Erythroblast (primary cell): ENCODE results near the gene KIF26B.
"Not testable (repeated sequence)": the region's sequence is repeated elsewhere in the genome, so short reads cannot be mapped to it uniquely, and the experiment has no call there.

Experiments used
- DNase-seq, 2 experiments: peaks; one replicate each; lab custom pipeline; 2025; lab: John Stamatoyannopoulos, UW
- GATA1 ChIP-seq: IDR thresholded peaks from 2 replicates; pipeline ENCODE4 v1.6.1; 2011; ENCODE audit warnings: low read depth, mild to moderate bottlenecking, control low read depth, low read length, moderate library complexity
- POLR2A ChIP-seq: IDR thresholded peaks from 2 replicates; pipeline ENCODE4 v1.6.1; 2011; ENCODE audit warnings: mild to moderate bottlenecking, low read length

KIF26B gene

DNA sequence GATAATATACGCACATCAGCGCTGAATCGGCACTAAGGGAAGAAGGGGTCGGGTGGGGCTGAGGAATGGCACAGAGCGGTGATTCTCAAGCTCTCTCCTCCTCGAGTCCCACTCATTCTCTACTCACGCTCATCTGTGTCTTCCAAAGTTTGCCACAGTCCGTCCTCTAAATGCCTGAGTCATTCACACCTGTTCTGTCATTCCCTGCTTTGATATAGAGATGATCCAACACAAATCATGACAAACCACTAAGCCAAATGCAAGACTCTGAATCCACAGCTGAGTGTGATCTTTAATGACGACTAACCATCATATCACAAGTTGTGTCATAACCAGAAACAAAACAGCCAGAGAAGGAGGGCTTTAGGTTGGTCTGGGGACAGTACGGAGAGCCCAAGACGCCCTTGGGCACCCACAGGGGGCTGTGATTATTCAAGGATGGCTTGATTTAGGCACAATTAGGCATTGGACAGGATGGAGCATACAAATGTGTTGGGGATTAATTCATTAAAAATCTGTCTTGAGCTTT, 501.5 kb downstream of the KIF26B start:
- DNase-seq, result no peak
- no peak for TF ChIP-seq GATA1
- no peak for TF ChIP-seq POLR2A

- TF ChIP-seq POLR2A (no peak), GATA1 (no peak)
- DNase-seq, result no peak
These were observed 502.6 kb downstream of the KIF26B start for GRCh38 chr1:245657371-245657770.

- no peak for DNase-seq
- TF ChIP-seq POLR2A (no peak), GATA1 (no peak)
These were observed 508.6 kb downstream of the KIF26B start for GRCh38 chr1:245663373-245663772.

GRCh38 chr1:245663841-245664240, 509.1 kb downstream of the KIF26B start:
- no peak for TF ChIP-seq GATA1
- no peak for TF ChIP-seq POLR2A
- no peak for DNase-seq

DNA sequence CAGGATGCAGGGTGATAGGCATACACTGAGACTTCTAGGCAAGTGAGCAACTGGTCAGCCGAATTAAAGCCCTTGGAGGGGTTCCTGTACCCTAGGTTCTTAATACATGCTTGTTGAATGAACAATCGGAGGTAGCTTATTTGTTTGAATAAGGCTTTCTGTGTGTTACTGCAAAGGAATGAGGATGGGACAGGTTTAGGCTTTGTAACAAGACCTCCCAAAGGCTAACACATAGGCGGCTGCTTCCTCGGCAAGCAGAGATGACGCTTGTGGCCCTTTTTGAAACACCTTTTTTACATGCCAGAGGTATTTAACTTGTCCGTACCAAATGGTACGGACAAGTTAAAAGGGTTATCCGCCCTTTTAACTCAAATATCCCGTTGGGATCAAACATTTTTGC, 511.6 kb downstream of the KIF26B start:
- TF ChIP-seq POLR2A (no peak), GATA1 (no peak)
- DNase-seq, result no peak

DNA sequence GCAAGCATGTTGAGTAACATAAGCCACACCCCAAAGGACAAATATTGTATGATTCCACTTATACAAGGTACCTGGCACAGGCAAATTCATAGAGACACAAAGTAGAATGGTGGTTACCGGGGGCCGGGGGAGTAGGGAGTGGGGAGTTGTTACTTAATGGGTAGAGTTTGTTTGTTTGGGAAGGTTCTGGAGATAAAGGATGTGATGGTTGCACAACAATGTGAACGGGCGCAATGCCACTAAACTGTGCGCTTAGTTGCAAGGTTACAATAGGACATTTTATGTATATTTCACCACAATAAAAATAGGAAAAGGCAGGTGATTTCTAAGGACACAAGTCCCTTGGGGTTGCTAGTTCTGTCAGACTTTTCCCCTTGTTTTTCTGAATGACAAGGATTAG, 516.6 kb downstream of the KIF26B start:
- DNase-seq, result no peak
- TF ChIP-seq POLR2A (no peak), GATA1 (no peak)

GRCh38 chr1:245671966-245672767, 517.4 kb downstream of the KIF26B start:
- DNase-seq, result no peak
- no peak for TF ChIP-seq GATA1
- no peak for TF ChIP-seq POLR2A

DNA sequence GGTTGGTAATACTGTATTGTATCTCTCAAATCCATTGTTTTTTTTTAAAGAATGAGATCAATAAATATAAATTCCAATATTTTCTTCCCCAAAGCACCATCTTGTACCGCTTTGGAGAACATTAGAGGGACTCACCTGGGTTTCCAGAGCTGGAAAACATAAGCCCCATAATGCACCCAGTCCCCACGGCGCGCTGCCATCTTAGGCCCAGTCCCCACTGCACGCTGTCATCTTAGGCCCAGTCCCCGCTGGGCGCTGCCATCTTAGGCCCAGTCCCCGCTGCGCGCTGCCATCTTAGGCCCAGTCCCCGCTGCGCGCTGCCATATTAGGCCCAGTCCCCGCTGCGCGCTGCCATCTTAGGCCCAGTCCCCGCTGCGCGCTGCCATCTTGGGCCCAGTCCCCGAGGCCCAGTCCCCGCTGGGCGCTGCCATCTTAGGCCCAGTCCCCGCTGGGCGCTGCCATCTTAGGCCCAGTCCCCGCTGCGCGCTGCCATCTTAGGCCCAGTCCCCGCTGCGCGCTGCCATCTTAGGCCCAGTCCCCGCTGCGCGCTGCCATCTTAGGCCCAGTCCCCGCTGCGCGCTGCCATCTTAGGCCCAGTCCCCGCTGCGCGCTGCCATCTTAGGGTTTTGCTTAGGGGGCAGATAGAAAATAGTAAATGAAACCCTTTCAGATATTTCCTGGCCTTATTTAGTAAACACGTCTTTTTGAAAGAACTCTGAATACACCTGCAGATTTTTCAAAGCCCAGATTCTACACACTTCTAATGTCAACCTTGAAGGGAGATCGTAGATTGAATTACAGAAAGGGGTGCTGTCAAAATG, 518.3 kb downstream of the KIF26B start:
- not testable (repeated sequence) for DNase-seq

GRCh38 chr1:245673881-245674414, 519.2 kb downstream of the KIF26B start:
- no peak for DNase-seq
- TF ChIP-seq POLR2A, result no peak

GRCh38 chr1:245677461-245678240, 522.9 kb downstream of the KIF26B start:
- no peak for DNase-seq
- TF ChIP-seq GATA1, result no peak
- no peak for TF ChIP-seq POLR2A

DNA sequence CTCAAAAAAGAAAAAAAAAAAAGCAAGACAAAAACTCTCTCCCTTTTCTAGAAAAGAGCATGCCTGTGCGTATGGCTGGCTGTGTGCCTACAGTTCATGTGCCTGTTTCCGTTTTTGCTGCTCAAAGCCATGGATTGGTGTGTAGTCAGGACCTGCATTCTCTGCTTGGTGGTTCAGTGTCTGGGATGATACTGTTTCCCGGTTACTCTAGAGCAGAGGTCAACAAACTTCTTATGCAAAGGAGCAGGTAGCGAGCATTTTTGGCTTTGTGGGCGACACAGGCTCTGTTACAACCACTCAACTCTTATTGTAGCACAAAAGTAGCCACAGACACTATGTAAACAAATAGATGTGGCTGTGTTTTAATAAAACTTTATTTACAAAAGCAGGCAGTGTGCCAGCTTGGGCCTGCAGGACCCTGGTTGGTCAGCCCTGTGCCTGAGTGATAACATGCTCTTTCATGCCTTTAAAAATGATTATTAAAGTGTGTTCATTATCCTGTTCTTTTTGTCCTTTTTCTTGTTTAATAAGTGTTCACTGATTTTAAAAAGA, 524.2 kb downstream of the KIF26B start:
- TF ChIP-seq GATA1 (no peak), POLR2A (no peak)
- DNase-seq, result no peak

DNA sequence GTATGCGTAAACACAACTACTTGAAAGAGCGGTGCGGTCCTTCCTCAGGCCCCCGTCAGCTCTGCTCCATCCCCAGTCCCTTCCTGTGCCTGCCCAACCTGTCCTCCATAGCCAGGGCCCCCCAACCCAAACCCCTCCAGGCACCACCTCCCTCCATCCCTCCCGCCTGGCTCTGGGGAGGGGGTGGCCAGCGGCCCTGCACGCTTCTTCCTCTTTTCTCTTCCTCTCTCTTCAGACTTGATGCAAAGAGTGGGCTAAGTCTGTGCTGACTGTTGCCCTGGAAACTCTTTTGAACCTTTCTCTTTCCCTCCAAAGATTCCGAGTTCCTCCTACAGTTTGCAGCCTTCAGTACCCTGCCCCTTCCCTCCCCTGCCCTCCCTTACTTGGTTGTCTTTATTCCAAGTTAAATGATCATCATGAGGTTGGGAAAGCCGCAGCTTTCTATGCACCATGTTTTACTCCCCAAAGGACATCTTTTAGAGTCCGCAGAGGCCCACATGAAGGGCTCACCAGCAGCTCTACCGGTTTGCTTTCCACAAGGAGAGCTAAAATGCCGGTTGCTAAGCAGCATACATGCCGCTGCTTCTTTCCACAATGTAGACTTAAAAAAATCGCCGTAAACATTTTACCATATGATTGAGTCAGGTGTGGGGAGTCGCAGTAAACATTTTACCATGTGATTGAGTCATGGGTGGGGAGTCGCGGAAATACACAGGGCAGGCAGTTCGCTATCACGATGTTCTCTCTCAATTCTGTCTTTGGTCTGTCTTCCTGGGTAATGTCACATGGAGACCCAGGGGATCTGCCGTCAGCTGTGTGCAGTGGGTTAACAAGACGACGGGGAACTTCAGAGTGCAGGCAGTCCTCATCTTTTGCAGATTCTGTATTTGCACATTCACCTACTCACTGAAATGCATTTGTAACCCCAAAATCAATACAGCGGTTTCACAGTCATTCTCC, 525.3 kb downstream of the KIF26B start:
- DNase-seq, result no peak
- no peak for TF ChIP-seq GATA1
- TF ChIP-seq POLR2A, result no peak
